ENCODE results near the gene ANKS6. TPM values are rescaled to one million over a fixed set of nuclear protein-coding genes. Genes with fewer than 3 reads are reported as not detected.

Gene ANKS6
- total and polyA plus RNA-seq, 2 of the 4 experiments (the other 2 are of a cell fraction), result 9.0 to 23.6 TPM

GRCh38 chr9:98751210-98751609, 45.1 kb downstream of the ANKS6 start:
- H2AFZ ChIP-seq (replicated peaks; ENCODE audit: low read length, poor library complexity), result no peak overlapping the region
- H3K27me3 ChIP-seq (ENCODE audit: control insufficient read depth, insufficient read depth, low read length), result no peaks in the 10 kb centered on the region
- no peak overlapping the region for H3K4ac ChIP-seq (ENCODE audit: low read depth, low read length)
- POLR2A ChIA-PET (ENCODE audit: unreplicated experiment), result no interaction called here
- no peak overlapping the region for H2AK9ac ChIP-seq (replicated peaks; ENCODE audit: low read depth, low read length, poor library complexity)
- H3K79me1 ChIP-seq (ENCODE audit: low read depth in 1 of 2, low read length in 2 of 2), result no peaks in the 10 kb centered on the region
- no peak overlapping the region for H4K5ac ChIP-seq (ENCODE audit: low read depth, low read length)
- TF ChIP-seq FOS (IDR thresholded peaks at IDR 0.05; ENCODE audit: low read depth, low read length) (no peak), CTCF (conservative IDR thresholded peaks at IDR 0.05; ENCODE audit: low read depth, low read length) (no peak), BHLHE40 (IDR thresholded peaks at IDR 0.05; ENCODE audit: low read depth, low read length) (no peak), CEBPB (IDR thresholded peaks at IDR 0.05; ENCODE audit: low read depth, low read length) (no peak)
- H2BK5ac ChIP-seq (ENCODE audit: low read depth, low read length, poor library complexity, severe bottlenecking), result no peak overlapping the region
- no peak overlapping the region for H3K56ac ChIP-seq (ENCODE audit: extremely low read depth, insufficient read depth, low read length)
- H4K8ac ChIP-seq (ENCODE audit: low read depth in 2 of 2, low read length in 2 of 2), result no peak overlapping the region
- H3K27ac ChIP-seq (ENCODE audit: insufficient read depth, low read length), result no peak overlapping the region
- no peaks in the 10 kb centered on the region for H4K20me1 ChIP-seq (ENCODE audit: insufficient read depth, low read length)
- dilution Hi-C loops (cut with HindIII; ENCODE audit: low sequenced_read_pairs, unreplicated experiment), result no loop called here
- WGBS, 2 experiments (ENCODE audit: extremely low coverage in 2 of 2, insufficient read length in 1 of 2), result 80% methylated on average over 1 of the region's 2 CpGs; no CpG with 5 or more reads in 1 of the 2 experiments
- H3K9ac ChIP-seq (ENCODE audit: low read depth, low read length), result no peak overlapping the region
- peaks cover 17% of the 10 kb centered on the region for H3K9me1 ChIP-seq (ENCODE audit: insufficient read depth, low read length)
- no peak overlapping the region for H4K91ac ChIP-seq (ENCODE audit: insufficient read depth, low read depth, low read length)
- no peak overlapping the region for H3K18ac ChIP-seq (ENCODE audit: low read depth, low read length)
- H3K23ac ChIP-seq (ENCODE audit: low read depth, low read length), result no peak overlapping the region
- no peak overlapping the region for H2BK120ac ChIP-seq (ENCODE audit: low read depth, low read length)
- H2BK15ac ChIP-seq (ENCODE audit: low read depth, low read length), result no peak overlapping the region
- peaks cover 4% of the 10 kb centered on the region; the same call in 1 of the 2 replicates for H3K4me1 ChIP-seq (ENCODE audit: control insufficient read depth, insufficient read depth, low read length)
- CTCF ChIA-PET, result interaction anchor here (0.6 to 0.7 kb wide), 2 partner anchors 23 to 468 kb away, joined by 4 to 8 read pairs; no protein-coding TSS in a partner anchor
- no peak overlapping the region for H3K14ac ChIP-seq (replicated peaks; ENCODE audit: low read depth, low read length)
- no TSS peak for BruUV-seq (replicated peaks)
- H3K4me3 ChIP-seq (ENCODE audit: insufficient read depth, low read depth, low read length), result no peak overlapping the region
- in situ Hi-C loops (cut with MboI; ENCODE audit: low sequenced_read_pairs), result no loop called here
- H3K4me2 ChIP-seq (ENCODE audit: low read depth, low read length), result no peak overlapping the region
- intact Hi-C loops (cut with micrococcal nuclease), result no loop called here
- H3K36me3 ChIP-seq (ENCODE audit: control insufficient read depth, insufficient read depth, low read length), result peaks cover 36% of the 10 kb centered on the region
- no peak overlapping the region for H2AK5ac ChIP-seq (ENCODE audit: low read depth, low read length)
- no peak overlapping the region for H2BK20ac ChIP-seq (ENCODE audit: low read depth, low read length)
- no peaks in the 10 kb centered on the region for H3K9me3 ChIP-seq (ENCODE audit: control insufficient read depth, insufficient read depth, low read length)
- ATAC-seq (ENCODE audit: low read depth) (no peak), DNase-seq (no peak)

Data from IMR-90 (cell line).